Vagina (tissue), 2 donors: ENCODE measurements around the gene WDFY1. TPM values are rescaled to one million over a fixed set of nuclear protein-coding genes. Genes with fewer than 3 reads are reported as not detected.
A peak's percentile ranks its signal among the peaks of the same experiment; 100 is the strongest.

Source experiments
- DNase-seq, 2 donors: peaks; one replicate each; pipeline ENCODE4 v3.0.0-alpha.2; 2017; ENCODE audit errors: extremely low spot score in 2 of 2
- H3K27ac ChIP-seq: fragments of 200-600 bp; sonication (generic); one replicate; pipeline ENCODE4 v1.5.1; 2019
- H3K27me3 ChIP-seq: fragments of 200-600 bp; sonication (generic); one replicate; pipeline ENCODE4 v1.5.1; 2019
- H3K36me3 ChIP-seq, 2 donors: fragments of 200-600 bp; sonication (generic); one replicate each; pipeline ENCODE4 v1.5.1; 2017 to 2019
- H3K4me1 ChIP-seq: fragments of 200-600 bp; sonication (generic); one replicate; pipeline ENCODE4 v1.5.1; 2019
- H3K4me3 ChIP-seq, 2 donors: fragments of 200-600 bp; sonication (generic); 1 replicate in 1 of 2; 2 replicates in 1 of 2; pipeline ENCODE4 v1.5.1; 2016 to 2019
- H3K9me3 ChIP-seq: fragments of 200-600 bp; sonication (generic); one replicate; pipeline ENCODE4 v1.5.1; 2019
- CTCF ChIP-seq, 3 experiments: fragments of 450-650 bp in 2 of 3; fragments of 200-600 bp in 1 of 3; sonication (generic) in 1 of 3; IDR thresholded peaks; one replicate each; pipeline ENCODE4 v1.5.1; 2017 to 2019; ENCODE audit warnings: antibody characterized with exemption in 3 of 3, mild to moderate bottlenecking in 2 of 3, moderate library complexity in 2 of 3
- POLR2A ChIP-seq, 2 donors: fragments of 450-650 bp; IDR thresholded peaks; one replicate each; pipeline ENCODE4 v1.6.1; 2017; ENCODE audit warnings: antibody characterized with exemption in 2 of 2, mild to moderate bottlenecking in 2 of 2, moderate library complexity in 2 of 2
- POLR2AphosphoS5 ChIP-seq, 2 donors: sonication (generic); formaldehyde crosslinking; IDR thresholded peaks; one replicate each; pipeline ENCODE4 v1.9.0; 2017; ENCODE audit warnings: antibody characterized with exemption in 2 of 2, mild to moderate bottlenecking in 2 of 2, low read depth in 1 of 2; ENCODE audit not compliant: insufficient read depth in 1 of 2
- intact Hi-C: fragments of 100-400 bp; cut with DNase I; formaldehyde crosslinking; loops from one replicate; pipeline ENCODE4 v1.15.1; 2023
- total RNA-seq: library from RNA; depleted of rRNA; stranded (reverse); fragments of >200 nt; gene quantifications from one replicate; pipeline ENCODE4 v1.2.3, GENCODE V29; 2016

Gene WDFY1
- total RNA-seq, 1 donor from 2014 or later, result 44.2 TPM

- no peak for TF ChIP-seq POLR2A (IDR thresholded peaks at IDR 0.05)
- TF ChIP-seq POLR2AphosphoS5 (IDR thresholded peaks at IDR 0.05; ENCODE audit: insufficient read depth in 1 of 2, low read depth in 1 of 2), result no peak
- no peak for TF ChIP-seq CTCF (IDR thresholded peaks at IDR 0.05)
- peaks cover 0 to 32% of the 10 kb centered on the region in 2 donors for H3K36me3 ChIP-seq
These were observed 44.6 kb downstream of the WDFY1 start for GRCh38 chr2:223900531-223900930.

GRCh38 chr2:223900066-223900465, 45.1 kb downstream of the WDFY1 start:
- Histone ChIP-seq H3K36me3 (peaks cover 0 to 36% of the 10 kb centered on the region in 2 donors), H3K4me1 (no peaks in the 10 kb centered on the region), H3K27me3 (no peaks in the 10 kb centered on the region), H3K9me3 (no peaks in the 10 kb centered on the region), H3K4me3 (no peak overlapping the region), H3K27ac (no peak overlapping the region)
- no peak for TF ChIP-seq CTCF (IDR thresholded peaks at IDR 0.05)
- no peak for TF ChIP-seq POLR2A (IDR thresholded peaks at IDR 0.05)
- no peak for TF ChIP-seq POLR2AphosphoS5 (IDR thresholded peaks at IDR 0.05; ENCODE audit: insufficient read depth in 1 of 2, low read depth in 1 of 2)
- DNase-seq, result no peak
- intact Hi-C loops, result no loop called here

More at GRCh38 chr2:223900531-223900930, 44.6 kb downstream of the WDFY1 start:
- Histone ChIP-seq H3K27me3 (no peaks in the 10 kb centered on the region), H3K4me1 (no peaks in the 10 kb centered on the region), H3K4me3 (no peak overlapping the region), H3K27ac (no peak overlapping the region), H3K9me3 (no peaks in the 10 kb centered on the region)
- intact Hi-C loops, result no loop called here
- no peak for DNase-seq

- no peak overlapping the region for H3K4me3 ChIP-seq
- peaks cover 0 to 49% of the 10 kb centered on the region in 2 donors for H3K36me3 ChIP-seq
- no peaks in the 10 kb centered on the region for H3K4me1 ChIP-seq
- no peaks in the 10 kb centered on the region for H3K9me3 ChIP-seq
- intact Hi-C loops, result no loop called here
- peak overlapping the region; percentile 33 for H3K27ac ChIP-seq
- no peaks in the 10 kb centered on the region for H3K27me3 ChIP-seq
- no peak for DNase-seq
- TF ChIP-seq POLR2AphosphoS5 (IDR thresholded peaks at IDR 0.05; ENCODE audit: insufficient read depth in 1 of 2, low read depth in 1 of 2) (no peak), POLR2A (IDR thresholded peaks at IDR 0.05) (no peak), CTCF (IDR thresholded peaks at IDR 0.05) (no peak)
These were observed 47.3 kb downstream of the WDFY1 start for GRCh38 chr2:223897669-223898330.

- Histone ChIP-seq H3K9me3 (no peaks in the 10 kb centered on the region), H3K4me3 (no peak overlapping the region), H3K27me3 (no peaks in the 10 kb centered on the region), H3K27ac (peak overlapping the region; percentile 33), H3K36me3 (peaks cover 0 to 49% of the 10 kb centered on the region in 2 donors), H3K4me1 (no peaks in the 10 kb centered on the region)
- TF ChIP-seq POLR2A (IDR thresholded peaks at IDR 0.05), result no peak
- TF ChIP-seq POLR2AphosphoS5 (IDR thresholded peaks at IDR 0.05; ENCODE audit: insufficient read depth in 1 of 2, low read depth in 1 of 2), result no peak
- TF ChIP-seq CTCF (IDR thresholded peaks at IDR 0.05), result no peak
- intact Hi-C loops, result no loop called here
- no peak for DNase-seq
These were observed 48.3 kb downstream of the WDFY1 start for GRCh38 chr2:223896833-223897311.

GRCh38 chr2:223894968-223895367, 50.2 kb downstream of the WDFY1 start:
- Histone ChIP-seq H3K27me3 (no peaks in the 10 kb centered on the region), H3K36me3 (peaks cover 0 to 35% of the 10 kb centered on the region in 2 donors), H3K4me3 (no peak overlapping the region), H3K27ac (no peak overlapping the region), H3K9me3 (no peaks in the 10 kb centered on the region), H3K4me1 (no peaks in the 10 kb centered on the region)
- intact Hi-C loops, result no loop called here
- TF ChIP-seq CTCF (IDR thresholded peaks at IDR 0.05), result no peak
- TF ChIP-seq POLR2AphosphoS5 (IDR thresholded peaks at IDR 0.05; ENCODE audit: insufficient read depth in 1 of 2, low read depth in 1 of 2), result no peak
- TF ChIP-seq POLR2A (IDR thresholded peaks at IDR 0.05), result no peak
- DNase-seq, result no peak
